Thoracic aorta (tissue), 2 donors: ENCODE measurements around the gene NFASC. TPM values are rescaled to one million over a fixed set of nuclear protein-coding genes. Genes with fewer than 3 reads are reported as not detected.

Source experiments
- ATAC-seq: fragments of 150-250 bp; one replicate; pipeline ENCODE4 v1.8.0; 2017; ENCODE audit warnings: low read depth; ENCODE audit not compliant: insufficient number of reproducible peaks, low FRiP score
- DNase-seq: peaks from one replicate; pipeline ENCODE4 v3.0.0-alpha.2; 2020; ENCODE audit warnings: low spot score
- H3K27ac ChIP-seq, 2 donors: fragments of 200-600 bp; sonication (generic); 1 replicate in 1 of 2; 2 replicates in 1 of 2; pipeline ENCODE4 v1.5.1; 2016; ENCODE audit warnings: mild to moderate bottlenecking in 2 of 2, moderate library complexity in 2 of 2
- H3K27me3 ChIP-seq: fragments of 200-600 bp; sonication (generic); replicated peaks from 2 replicates; pipeline ENCODE4 v1.6.0; 2016; ENCODE audit warnings: mild to moderate bottlenecking; ENCODE audit not compliant: insufficient read depth
- H3K36me3 ChIP-seq: fragments of 200-600 bp; sonication (generic); one replicate; pipeline ENCODE4 v1.5.1; 2016
- H3K4me1 ChIP-seq, 2 donors: fragments of 200-600 bp; sonication (generic); 1 replicate in 1 of 2; 2 replicates in 1 of 2; pipeline versions ENCODE4 v1.5.1 to v1.6.0; 2016; ENCODE audit warnings: low read depth in 2 of 2, mild to moderate bottlenecking in 1 of 2; ENCODE audit not compliant: control insufficient read depth in 1 of 2
- H3K4me3 ChIP-seq: fragments of 200-600 bp; sonication (generic); 2 replicates; pipeline ENCODE4 v1.5.1; 2016; ENCODE audit warnings: mild to moderate bottlenecking
- H3K9me3 ChIP-seq: fragments of 200-600 bp; sonication (generic); 2 replicates; pipeline ENCODE4 v1.5.1; 2016
- CTCF ChIP-seq: fragments of 200-600 bp; sonication (generic); IDR thresholded peaks from one replicate; pipeline ENCODE4 v1.5.1; 2019; ENCODE audit warnings: antibody characterized with exemption
- total RNA-seq, 2 donors: library from RNA; depleted of rRNA; stranded (reverse); fragments of >200 nt; gene quantifications; one replicate each; pipeline versions ENCODE4 v1.1.0 to v1.2.3, GENCODE V29; 2016

The NFASC gene
- total RNA-seq, 2 donors from 2014 or later: 26.2 to 29.5 TPM

- Histone ChIP-seq H3K9me3 (no peaks in the 10 kb centered on the region), H3K27ac (no peak overlapping the region), H3K4me3 (no peak overlapping the region), H3K27me3 (no peaks in the 10 kb centered on the region), H3K4me1 (no peaks in the 10 kb centered on the region), H3K36me3 (no peaks in the 10 kb centered on the region)
- no peak for DNase-seq
- TF ChIP-seq CTCF: no peak
- no peak for ATAC-seq
Measured at GRCh38 chr1:204869097-204869496, 1.6 kb upstream of the NFASC start.

GRCh38 chr1:204871405-204872037 lies 859 bp downstream of the NFASC start:
- Histone ChIP-seq H3K27me3 (no peaks in the 10 kb centered on the region), H3K27ac (no peak overlapping the region), H3K36me3 (no peaks in the 10 kb centered on the region), H3K4me3 (no peak overlapping the region), H3K4me1 (no peaks in the 10 kb centered on the region), H3K9me3 (no peaks in the 10 kb centered on the region)
- no peak for ATAC-seq
- no peak for DNase-seq
- TF ChIP-seq CTCF: no peak

- no peak for ATAC-seq
Measured at GRCh38 chr1:204872262-204872881, 1.7 kb downstream of the NFASC start.

GRCh38 chr1:204873176-204873575 lies 2.5 kb downstream of the NFASC start:
- no peak for DNase-seq
- no peaks in the 10 kb centered on the region for H3K4me1 ChIP-seq
- H3K27ac ChIP-seq: no peak overlapping the region
- H3K27me3 ChIP-seq: no peaks in the 10 kb centered on the region
- no peaks in the 10 kb centered on the region for H3K36me3 ChIP-seq
- no peak overlapping the region for H3K4me3 ChIP-seq
- H3K9me3 ChIP-seq: no peaks in the 10 kb centered on the region
- no peak for ATAC-seq
- TF ChIP-seq CTCF: no peak

More at GRCh38 chr1:204872262-204872881, 1.7 kb downstream of the NFASC start:
- Histone ChIP-seq H3K9me3 (no peaks in the 10 kb centered on the region), H3K4me3 (no peak overlapping the region), H3K27ac (no peak overlapping the region), H3K36me3 (no peaks in the 10 kb centered on the region), H3K4me1 (no peaks in the 10 kb centered on the region), H3K27me3 (no peaks in the 10 kb centered on the region)
- no peak for TF ChIP-seq CTCF
- DNase-seq: no peak

GRCh38 chr1:204873714-204874113 lies 3.1 kb downstream of the NFASC start:
- ATAC-seq: no peak
- DNase-seq: no peak
- Histone ChIP-seq H3K4me1 (peaks cover 0 to 4% of the 10 kb centered on the region in 2 donors), H3K27me3 (no peaks in the 10 kb centered on the region), H3K36me3 (no peaks in the 10 kb centered on the region), H3K9me3 (no peaks in the 10 kb centered on the region), H3K4me3 (no peak overlapping the region), H3K27ac (no peak overlapping the region)
- TF ChIP-seq CTCF: no peak
